HepG2 (cell line): ENCODE data around the gene UTP25. TPM values are rescaled to one million over a fixed set of nuclear protein-coding genes. Genes with fewer than 3 reads are reported as not detected.

ENCODE experiments used
- ATAC-seq: fragments of 200-7000 bp; cut with Tn5 transposase; 3 replicates; pipeline ENCODE4 v1.9.1; 2020; ENCODE audit warnings: mild to moderate bottlenecking, moderate library complexity
- BruUV-seq: library from RNA; stranded (reverse); fragments of 400-500 nt; replicated peaks from 2 replicates; lab custom pipeline; 2021; lab: Mats Ljungman, UMichigan
- CTCF ChIA-PET: fragments of 300-600 bp; formaldehyde crosslinking; extraction: SDS; loops from one replicate; lab custom pipeline; 2021; ENCODE audit warnings: low total read pairs, inconsistent platforms, low intra/inter-chr PET ratio; lab: Yijun Ruan, JAX
- POLR2A ChIA-PET: fragments of 350-600 bp; sonication (Branson Sonifier 250); formaldehyde crosslinking; loops from one replicate; lab custom pipeline; 2020; ENCODE audit warnings: antibody characterized with exemption, inconsistent platforms; lab: Yijun Ruan, JAX
- DNase-seq: peaks from one replicate; pipeline ENCODE4 v3.0.0-alpha.2; 2015; ENCODE audit warnings: low spot score
- FAIRE-seq: peaks from 3 replicates; lab custom pipeline; 2011; peaks lifted over from hg19 to GRCh38; lab: Jason Lieb, UNC
- H2AFZ ChIP-seq: one replicate; pipeline ENCODE4 v1.6.1; 2011; ENCODE audit warnings: low read length, inconsistent platforms
- H3K27ac ChIP-seq: fragments of 300-600 bp; 3 replicates; pipeline ENCODE4 v1.8.0; 2011; ENCODE audit warnings: mixed run types, mild to moderate bottlenecking, mixed read lengths, low read length, inconsistent platforms; ENCODE audit not compliant: insufficient read depth; ENCODE audit errors: extremely low read length
- H3K27me3 ChIP-seq, 2 experiments: fragments of 200-600 bp in 1 of 2; 2 replicates in 1 of 2; 3 replicates in 1 of 2; pipeline versions ENCODE4 v1.6.0 to v1.8.0; 2011; ENCODE audit warnings: low read length in 2 of 2, mild to moderate bottlenecking in 2 of 2, moderate library complexity in 2 of 2, inconsistent platforms in 1 of 2; ENCODE audit not compliant: insufficient read depth in 2 of 2, control insufficient read depth in 1 of 2
- H3K36me3 ChIP-seq, 2 experiments: fragments of 200-600 bp in 1 of 2; replicated peaks in 1 of 2; 2 replicates in 1 of 2; 3 replicates in 1 of 2; pipeline versions ENCODE4 v1.5.1 to v1.8.0; 2011; ENCODE audit warnings: low read length in 2 of 2, inconsistent platforms in 1 of 2; ENCODE audit not compliant: insufficient read depth in 2 of 2, control insufficient read depth in 1 of 2
- H3K4me1 ChIP-seq: 2 replicates; pipeline ENCODE4 v1.5.1; 2012; ENCODE audit warnings: low read length, inconsistent platforms; ENCODE audit not compliant: insufficient read depth
- H3K4me2 ChIP-seq: 2 replicates; pipeline ENCODE4 v1.6.0; 2011; ENCODE audit warnings: low read depth, low read length, inconsistent platforms
- H3K4me3 ChIP-seq, 3 experiments: fragments of 200-600 bp in 1 of 3; sonication (generic), shearing (Covaris generic) in 1 of 3; replicated peaks in 1 of 3; 2 replicates each; pipeline ENCODE4 v1.5.1; 2011 to 2016; ENCODE audit warnings: low read length in 3 of 3, inconsistent platforms in 2 of 3, low read depth in 2 of 3, mild to moderate bottlenecking in 2 of 3, control low read depth in 1 of 3, mixed read lengths in 1 of 3; ENCODE audit not compliant: insufficient read depth in 1 of 3
- H3K79me2 ChIP-seq: one replicate; pipeline ENCODE4 v1.6.1; 2011; ENCODE audit warnings: low read length, inconsistent platforms; ENCODE audit not compliant: insufficient read depth
- H3K9ac ChIP-seq: 2 replicates; pipeline ENCODE4 v1.6.0; 2011; ENCODE audit warnings: mild to moderate bottlenecking, low read depth, low read length, inconsistent platforms; ENCODE audit not compliant: insufficient read depth
- H3K9me3 ChIP-seq: 2 replicates; pipeline ENCODE4 v1.5.1; 2012; ENCODE audit warnings: mild to moderate bottlenecking, low read length
- H4K20me1 ChIP-seq: 2 replicates; pipeline ENCODE4 v1.6.0; 2011; ENCODE audit warnings: inconsistent platforms, mild to moderate bottlenecking, low read length, moderate library complexity; ENCODE audit not compliant: insufficient read depth
- BCL3 ChIP-seq: sonication (generic); formaldehyde crosslinking; IDR thresholded peaks from 2 replicates; pipeline ENCODE4 v1.5.1; 2020; ENCODE audit warnings: mild to moderate bottlenecking, missing genetic modification reagents, moderate library complexity
- FOSL2 ChIP-seq: sonication (generic); formaldehyde crosslinking; IDR thresholded peaks from 2 replicates; pipeline ENCODE4 v1.4.0; 2020; ENCODE audit warnings: missing genetic modification reagents
- FOXP1 ChIP-seq, 2 experiments: fragments of 450-650 bp in 1 of 2; IDR thresholded peaks; 2 replicates each; pipeline ENCODE4 v1.6.1; 2017 to 2018; ENCODE audit warnings: antibody characterized with exemption in 1 of 2
- GLI4 ChIP-seq: sonication (generic); formaldehyde crosslinking; IDR thresholded peaks from 2 replicates; pipeline ENCODE4 v1.5.1; 2020; ENCODE audit warnings: missing genetic modification reagents, mild to moderate bottlenecking, moderate library complexity, borderline replicate concordance
- HIC2 ChIP-seq: sonication (generic); formaldehyde crosslinking; IDR thresholded peaks from 2 replicates; pipeline ENCODE4 v1.9.0; 2022; ENCODE audit warnings: low read depth, missing genetic modification reagents
- JDP2 ChIP-seq: sonication (generic); formaldehyde crosslinking; IDR thresholded peaks from 2 replicates; pipeline ENCODE4 v1.8.1; 2022; ENCODE audit warnings: missing genetic modification reagents, borderline replicate concordance
- NAIF1 ChIP-seq: sonication (generic); formaldehyde crosslinking; IDR thresholded peaks from 2 replicates; pipeline ENCODE4 v1.5.0; 2020; ENCODE audit warnings: mild to moderate bottlenecking, missing genetic modification reagents, borderline replicate concordance
- POGZ ChIP-seq: sonication (generic); formaldehyde crosslinking; IDR thresholded peaks from 2 replicates; pipeline ENCODE4 v1.4.0; 2020; ENCODE audit warnings: mild to moderate bottlenecking, missing genetic modification reagents
- RFX3 ChIP-seq: IDR thresholded peaks from 2 replicates; pipeline ENCODE4 v1.6.1; 2016; ENCODE audit warnings: missing biosample characterization, missing genetic modification reagents
- SOX5 ChIP-seq: IDR thresholded peaks from 2 replicates; pipeline ENCODE4 v1.6.1; 2016; ENCODE audit warnings: borderline replicate concordance
- TEAD2 ChIP-seq: sonication (generic); formaldehyde crosslinking; IDR thresholded peaks from 2 replicates; pipeline ENCODE4 v1.9.0; 2021; ENCODE audit warnings: missing genetic modification reagents
- TFAP4 ChIP-seq: sonication (generic); IDR thresholded peaks from 2 replicates; pipeline ENCODE4 v1.6.1; 2016; ENCODE audit warnings: low read depth, borderline replicate concordance
- THAP8 ChIP-seq: sonication (generic); formaldehyde crosslinking; IDR thresholded peaks from 2 replicates; pipeline ENCODE4 v1.5.1; 2020; ENCODE audit warnings: missing genetic modification reagents, mild to moderate bottlenecking, borderline replicate concordance
- TIGD3 ChIP-seq: sonication (generic); formaldehyde crosslinking; IDR thresholded peaks from 2 replicates; pipeline ENCODE4 v1.5.1; 2020; ENCODE audit warnings: mild to moderate bottlenecking, missing genetic modification reagents, borderline replicate concordance
- ZMYM4 ChIP-seq: sonication (generic); formaldehyde crosslinking; IDR thresholded peaks from 2 replicates; pipeline ENCODE4 v1.8.1; 2023; ENCODE audit warnings: mild to moderate bottlenecking, missing genetic modification reagents
- ZNF282 ChIP-seq: fragments of 450-650 bp; IDR thresholded peaks from 2 replicates; pipeline ENCODE4 v1.6.1; 2018; ENCODE audit not compliant: partially characterized antibody
- ZNF44 ChIP-seq: sonication (generic); formaldehyde crosslinking; IDR thresholded peaks from 2 replicates; pipeline ENCODE4 v1.5.1; 2020; ENCODE audit warnings: mild to moderate bottlenecking, missing genetic modification reagents
- ZNF709 ChIP-seq: sonication (generic); formaldehyde crosslinking; IDR thresholded peaks from 2 replicates; pipeline ENCODE4 v1.5.0; 2020; ENCODE audit warnings: mild to moderate bottlenecking, missing genetic modification reagents
- ZNF75D ChIP-seq: sonication (generic); formaldehyde crosslinking; IDR thresholded peaks from 2 replicates; pipeline ENCODE4 v1.8.1; 2023; ENCODE audit warnings: missing genetic modification reagents, mild to moderate bottlenecking, borderline replicate concordance
- ZSCAN12 ChIP-seq: sonication (generic); formaldehyde crosslinking; IDR thresholded peaks from 2 replicates; pipeline ENCODE4 v1.9.0; 2021; ENCODE audit warnings: mild to moderate bottlenecking, missing genetic modification reagents
- in situ Hi-C: cut with HindIII; loops from 2 replicates; pipeline ENCODE4 v1.10.0; 2017; ENCODE audit warnings: low pct_unique_long_range_greater_than_20kb; ENCODE audit not compliant: extremely low pct_ligation_motif_present
- intact Hi-C: fragments of 100-400 bp; cut with micrococcal nuclease; formaldehyde crosslinking; loops from one replicate; pipeline ENCODE4 v1.10.0; 2022; ENCODE audit not compliant: unreplicated experiment
- polyA plus RNA-seq, 8 experiments: library from polyadenylated mRNA; depleted of rRNA in 3 of 8; stranded (reverse) in 7 of 8; unstranded in 1 of 8; fragments of >200 nt; fragmentation: Illumina TruSeq in 4 of 8; extraction: Trizol in 4 of 8; gene quantifications; 2 replicates each; pipeline versions ENCODE4 v1.2.1 to v1.2.3, GENCODE V29; 2011 to 2016; ENCODE audit warnings: low read depth in 4 of 8, missing spikeins in 1 of 8, mixed read lengths in 1 of 8; ENCODE audit not compliant: insufficient read depth in 1 of 8
- total RNA-seq, 5 experiments: library from RNA; depleted of rRNA; stranded (reverse); fragments of >200 nt; fragmentation: Illumina TruSeq; extraction: Trizol; gene quantifications; 2 replicates each; pipeline ENCODE4 v1.2.3, GENCODE V29; 2016; ENCODE audit warnings: low read depth in 1 of 5

UTP25 gene
- total and polyA plus RNA-seq, 2 of the 13 experiments (the other 11 are each of a cell fraction or from before 2014, with no cell fraction given), result 4.8 to 5.7 TPM

GRCh38 chr1:209808059-209808581, 19.7 kb upstream of the UTP25 start:
- intact Hi-C loops, result no loop called here
- ATAC-seq (peak; percentile 71), FAIRE-seq (no peak), DNase-seq (peak; percentile 15)
- Histone ChIP-seq H2AFZ (no peak overlapping the region), H3K27ac (no peak overlapping the region), H3K4me1 (peaks cover under 1% of the 10 kb centered on the region; the same call in 1 of the 2 replicates), H3K4me3 (no peak overlapping the region), H3K9me3 (no peaks in the 10 kb centered on the region), H3K9ac (no peak overlapping the region), H3K79me2 (no peaks in the 10 kb centered on the region), H3K36me3 (no peaks in the 10 kb centered on the region), H4K20me1 (no peaks in the 10 kb centered on the region), H3K4me2 (no peak overlapping the region), H3K27me3 (peaks cover 0 to 9% of the 10 kb centered on the region in 2 experiments; a peak in 1 of 5 replicates)
- in situ Hi-C loops, result no loop called here
- no TSS peak for BruUV-seq
- CTCF ChIA-PET, result no interaction called here
- POLR2A ChIA-PET, result no interaction called here
- TF ChIP-seq NAIF1 (no peak), ZNF75D (CRISPR knock-in tag) (no peak), THAP8 (no peak), ZNF282 (no peak), ZNF44 (CRISPR knock-in tag) (no peak), ZMYM4 (no peak), FOXP1 (IDR thresholded peaks at IDR 0.05) (no peak), FOXP1 (CRISPR knock-in tag; IDR thresholded peaks at IDR 0.05) (0 out of 2 replicates have a peak, but pooled peaks have one; percentile 10), TEAD2 (CRISPR knock-in tag) (no peak), TFAP4 (no peak), FOSL2 (CRISPR knock-in tag) (peak; percentile 52), BCL3 (no peak), ZNF709 (peak; percentile 88; the same call in 1 of the 2 replicates), GLI4 (CRISPR knock-in tag) (no peak), RFX3 (CRISPR knock-in tag) (no peak), POGZ (CRISPR knock-in tag) (no peak), JDP2 (CRISPR knock-in tag) (no peak), ZSCAN12 (CRISPR knock-in tag) (no peak), HIC2 (no peak), TIGD3 (CRISPR knock-in tag) (no peak), SOX5 (no peak)
